Pancreas (tissue), 10 donors: Measurements from ENCODE around the gene TMED1. TPM values are rescaled to one million over a fixed set of nuclear protein-coding genes. Genes with fewer than 3 reads are reported as not detected.

Experiments
- ATAC-seq, 4 donors: fragments of 200-7000 bp; cut with Tn5 transposase; one replicate each; pipeline versions ENCODE4 v1.8.0 to v1.9.1; 2020; ENCODE audit warnings: mild to moderate bottlenecking in 4 of 4, moderate library complexity in 4 of 4
- DNase-seq, 6 donors: peaks; one replicate each; pipeline ENCODE4 v3.0.0-alpha.2; 2020
- FAIRE-seq: peaks from 2 replicates; lab custom pipeline; 2012; peaks lifted over from hg19 to GRCh38; lab: Jason Lieb, UNC
- H3K27ac ChIP-seq, 4 donors: fragments of 200-600 bp; sonication (generic); 1 replicate in 3 of 4; 2 replicates in 1 of 4; pipeline versions ENCODE4 v1.5.0 to v1.8.0; 2020
- H3K27me3 ChIP-seq, 4 donors: fragments of 200-600 bp; one replicate each; pipeline ENCODE4 v1.8.0; 2021
- H3K36me3 ChIP-seq, 3 donors: fragments of 200-600 bp; sonication (generic) in 1 of 3; one replicate each; pipeline versions ENCODE4 v1.5.0 to v1.8.0; 2020 to 2021
- H3K4me1 ChIP-seq, 3 donors: fragments of 200-600 bp; one replicate each; pipeline ENCODE4 v1.8.0; 2021
- H3K4me3 ChIP-seq, 4 donors: fragments of 200-600 bp; sonication (generic) in 2 of 4; one replicate each; pipeline versions ENCODE4 v1.5.0 to v1.8.0; 2020 to 2021
- H3K9me3 ChIP-seq, 4 donors: fragments of 200-600 bp; one replicate each; pipeline ENCODE4 v1.8.0; 2021
- WGBS, 2 donors: extraction: QIAGEN DNeasy Blood & Tissue Kit; methylation state at CpG; one replicate each; pipeline ENCODE4 v1.1.7; 2013; 5-methylcytosine and 5-hydroxymethylcytosine counted together
- intact Hi-C, 3 donors: fragments of 100-400 bp; cut with DNase I; formaldehyde crosslinking; loops; one replicate each; pipeline versions ENCODE4 v1.11.1 to v1.14.2; 2022
- polyA plus RNA-seq, 2 donors: library from polyadenylated mRNA; stranded (reverse); fragments of 200-250 nt; gene quantifications; one replicate each; pipeline ENCODE4 v1.2.3, GENCODE V29; 2013
- total RNA-seq, 6 donors: library from RNA; stranded (reverse); fragmentation: NEBNext Ultra II Directional in 4 of 6; extraction: Animal tissue kit (Norgen Biotek cat#: 25700) in 4 of 6; gene quantifications; one replicate each; pipeline versions ENCODE4 v1.2.1 to v1.2.4, GENCODE V29; 2021 to 2023
- TF ChIP-seq, protein P1 (sequence below), 4 donors: fragments of 200-600 bp; sonication (generic) in 3 of 4; IDR thresholded peaks; one replicate each; pipeline versions ENCODE4 v1.5.0 to v1.8.0; 2021; ENCODE audit warnings: antibody characterized with exemption in 4 of 4
- donor health status: healthy with polysubstance abuse.
- donor health status: DM: no; HTN: no; CAD: no; lungs with moderate emphysema.
- donor health status: DM: no; HTN: no; CAD: no.
- donor health status: control.
- donor health status: control.
- donor health status: Bipolar disorder and iron deficiency.
- donor health status: DM: yes; HTN: yes; CAD: no.
- donor health status: DM: no; HTN: no; CAD: no.
- donor health status: DM: no; HTN: no; CAD: no.
- donor health status: DM: yes; HTN: yes; CAD: no.

TMED1 gene
- total and polyA plus RNA-seq, 8 donors: 13.6 to 32.3 (median 20.4) TPM

DNA sequence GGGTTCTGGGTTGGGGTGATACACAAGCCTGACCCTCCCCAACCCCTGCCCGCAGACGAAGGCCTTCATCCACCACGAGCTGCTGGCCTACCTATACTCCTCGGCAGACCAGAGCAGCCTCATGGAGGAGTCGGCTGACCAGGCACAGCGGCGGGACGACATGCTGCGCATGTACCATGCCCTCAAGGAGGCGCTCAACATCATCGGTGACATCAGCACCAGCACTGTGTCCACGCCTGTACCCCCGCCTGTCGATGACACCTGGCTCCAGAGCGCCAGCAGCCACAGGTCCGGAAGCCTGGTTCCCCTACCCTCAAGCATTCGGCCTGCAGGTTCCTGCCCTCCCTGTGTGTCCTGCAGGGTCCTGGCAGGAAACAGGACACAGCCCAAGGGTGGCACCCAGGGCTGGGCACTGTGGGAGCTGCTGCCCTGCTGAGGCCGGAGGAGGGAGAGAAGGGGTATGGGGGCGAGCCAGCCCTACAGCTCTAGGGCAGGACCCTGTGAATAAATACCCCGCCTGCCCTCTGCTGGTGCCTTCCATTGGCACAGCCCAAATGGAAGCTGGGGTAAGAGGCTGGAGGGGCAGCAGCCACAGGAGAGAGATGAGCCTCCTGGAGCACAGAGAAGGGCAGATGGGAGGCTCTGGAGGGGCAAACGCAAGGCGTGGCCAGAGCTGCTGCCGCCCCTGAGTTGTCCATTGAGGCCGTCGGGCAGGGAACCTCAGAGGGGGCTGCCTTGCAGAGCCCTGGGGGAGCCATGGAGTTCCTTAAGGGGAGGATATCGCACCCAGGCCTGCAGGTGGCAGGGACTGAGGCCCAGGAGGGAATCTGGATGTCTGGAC lies 6.8 kb downstream of the TMED1 start:
- Histone ChIP-seq H3K9me3 (no peaks in the 10 kb centered on the region), H3K27ac (no peak overlapping the region), H3K36me3 (peaks cover 2 to 59% (median 12%) of the 10 kb centered on the region in 3 donors), H3K4me3 (no peak overlapping the region), H3K4me1 (no peaks in the 10 kb centered on the region), H3K27me3 (no peaks in the 10 kb centered on the region)
- peak in 1 of 6 donors; percentile 72 for DNase-seq
- intact Hi-C loops: no loop called here
- ATAC-seq: peak in 2 of 4 donors; percentile 4
- WGBS, 2 donors: 92 to 93% methylated on average over 25 to 26 of the region's 26 CpGs
- no peak for FAIRE-seq
- TF ChIP-seq, protein P1, sequence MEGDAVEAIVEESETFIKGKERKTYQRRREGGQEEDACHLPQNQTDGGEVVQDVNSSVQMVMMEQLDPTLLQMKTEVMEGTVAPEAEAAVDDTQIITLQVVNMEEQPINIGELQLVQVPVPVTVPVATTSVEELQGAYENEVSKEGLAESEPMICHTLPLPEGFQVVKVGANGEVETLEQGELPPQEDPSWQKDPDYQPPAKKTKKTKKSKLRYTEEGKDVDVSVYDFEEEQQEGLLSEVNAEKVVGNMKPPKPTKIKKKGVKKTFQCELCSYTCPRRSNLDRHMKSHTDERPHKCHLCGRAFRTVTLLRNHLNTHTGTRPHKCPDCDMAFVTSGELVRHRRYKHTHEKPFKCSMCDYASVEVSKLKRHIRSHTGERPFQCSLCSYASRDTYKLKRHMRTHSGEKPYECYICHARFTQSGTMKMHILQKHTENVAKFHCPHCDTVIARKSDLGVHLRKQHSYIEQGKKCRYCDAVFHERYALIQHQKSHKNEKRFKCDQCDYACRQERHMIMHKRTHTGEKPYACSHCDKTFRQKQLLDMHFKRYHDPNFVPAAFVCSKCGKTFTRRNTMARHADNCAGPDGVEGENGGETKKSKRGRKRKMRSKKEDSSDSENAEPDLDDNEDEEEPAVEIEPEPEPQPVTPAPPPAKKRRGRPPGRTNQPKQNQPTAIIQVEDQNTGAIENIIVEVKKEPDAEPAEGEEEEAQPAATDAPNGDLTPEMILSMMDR (IDR thresholded peaks at IDR 0.05): no peak

DNA sequence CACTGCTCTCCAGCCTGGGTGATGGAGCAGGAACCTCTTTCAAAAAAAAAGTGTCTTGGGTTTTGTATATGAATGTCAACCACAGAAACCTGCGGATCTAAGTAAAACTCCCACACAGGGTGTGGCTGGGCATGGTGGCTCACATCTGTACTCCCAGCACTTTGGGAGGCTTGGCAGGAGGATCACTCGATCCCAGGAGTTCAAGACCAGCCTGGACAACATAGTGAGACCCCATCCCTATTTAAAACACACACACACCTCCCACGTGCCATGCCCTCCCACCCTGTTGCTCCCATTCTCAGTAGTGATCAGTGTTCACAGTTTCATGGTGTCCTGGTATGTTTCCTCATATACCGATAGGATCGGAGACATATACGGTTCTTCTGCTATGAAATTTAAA lies 9.2 kb downstream of the TMED1 start:
- FAIRE-seq (no peak), DNase-seq (peak in 1 of 6 donors; percentile 5), ATAC-seq (no peak)
- Histone ChIP-seq H3K27me3 (no peaks in the 10 kb centered on the region), H3K9me3 (no peaks in the 10 kb centered on the region), H3K27ac (no peak overlapping the region), H3K36me3 (peaks cover 2 to 66% (median 12%) of the 10 kb centered on the region in 3 donors), H3K4me3 (no peak overlapping the region), H3K4me1 (no peaks in the 10 kb centered on the region)
- WGBS, 2 donors: 90 to 94% methylated on average over 6 of the region's 6 CpGs
- intact Hi-C loops: no loop called here
- TF ChIP-seq, protein P1 (IDR thresholded peaks at IDR 0.05): no peak

DNA sequence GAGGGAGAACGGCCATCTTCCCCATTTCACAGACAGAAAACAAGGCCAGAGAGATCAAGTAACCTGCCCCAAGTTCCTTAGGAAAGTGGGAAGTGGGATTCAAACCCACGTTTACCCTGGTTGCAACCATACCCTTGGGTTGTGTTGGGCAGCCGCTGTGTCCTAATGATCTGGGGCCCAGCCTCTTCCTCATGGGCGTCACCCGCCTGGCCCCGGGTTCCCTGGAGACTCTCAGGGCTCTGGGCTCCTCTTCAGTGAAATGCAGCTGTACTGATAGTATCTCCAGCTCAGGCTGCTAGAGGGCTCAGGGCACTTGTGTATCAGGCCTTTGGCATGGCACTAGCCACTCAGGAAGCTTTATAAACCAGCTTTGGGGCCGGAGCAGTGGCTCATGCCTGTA lies 9.8 kb downstream of the TMED1 start:
- intact Hi-C loops: no loop called here
- DNase-seq (peak in 1 of 6 donors; percentile 21), FAIRE-seq (no peak), ATAC-seq (no peak)
- peaks cover 2 to 68% (median 12%) of the 10 kb centered on the region in 3 donors for H3K36me3 ChIP-seq
- H3K27me3 ChIP-seq: no peaks in the 10 kb centered on the region
- H3K27ac ChIP-seq: no peak overlapping the region
- H3K4me1 ChIP-seq: no peaks in the 10 kb centered on the region
- TF ChIP-seq, protein P1 (IDR thresholded peaks at IDR 0.05): no peak
- H3K9me3 ChIP-seq: no peaks in the 10 kb centered on the region
- no peak overlapping the region for H3K4me3 ChIP-seq
- 89 to 90% methylated on average over 7 of the region's 7 CpGs for WGBS, 2 donors

DNA sequence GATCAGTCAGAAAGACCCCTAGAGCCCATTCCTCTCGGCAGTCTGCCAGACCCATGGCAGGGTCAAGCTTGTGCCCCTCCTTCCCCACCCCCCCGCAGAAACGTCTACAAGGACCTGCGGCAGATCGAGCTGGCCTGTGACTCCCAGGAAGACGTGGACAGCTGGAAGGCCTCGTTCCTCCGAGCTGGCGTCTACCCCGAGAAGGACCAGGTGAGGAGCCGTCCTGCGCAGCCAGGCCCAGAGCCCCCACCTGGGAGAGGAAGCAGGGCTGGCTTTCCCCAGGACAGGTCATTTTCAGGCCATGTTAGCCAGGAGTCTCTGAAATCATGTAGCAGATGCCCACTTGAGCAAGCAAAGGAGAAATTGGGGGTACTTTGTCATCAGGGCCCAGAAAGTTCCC lies 12.3 kb downstream of the TMED1 start:
- TF ChIP-seq, protein P1 (IDR thresholded peaks at IDR 0.05): no peak
- DNase-seq (peak in 1 of 6 donors; percentile 58), FAIRE-seq (no peak), ATAC-seq (no peak)
- Histone ChIP-seq H3K4me3 (no peak overlapping the region), H3K9me3 (no peaks in the 10 kb centered on the region), H3K4me1 (no peaks in the 10 kb centered on the region), H3K36me3 (peaks cover 0 to 67% (median 12%) of the 10 kb centered on the region in 3 donors), H3K27ac (no peak overlapping the region), H3K27me3 (no peaks in the 10 kb centered on the region)
- 93 to 94% methylated on average over 12 of the region's 12 CpGs for WGBS, 2 donors
- intact Hi-C loops: no loop called here

- H3K27me3 ChIP-seq: no peaks in the 10 kb centered on the region
- H3K9me3 ChIP-seq: no peaks in the 10 kb centered on the region
- H3K27ac ChIP-seq: no peak overlapping the region
- FAIRE-seq (no peak), DNase-seq (peak in 1 of 6 donors; percentile 36), ATAC-seq (peak in 2 of 4 donors; percentile 12 to 37)
- no peaks in the 10 kb centered on the region for H3K4me1 ChIP-seq
- no peak overlapping the region for H3K4me3 ChIP-seq
- intact Hi-C loops: no loop called here
- H3K36me3 ChIP-seq: peaks cover 0 to 52% (median 8%) of the 10 kb centered on the region in 3 donors
- TF ChIP-seq, protein P1 (IDR thresholded peaks at IDR 0.05): no peak
- WGBS, 2 donors: 94% methylated on average over 7 of the region's 7 CpGs
Measured at GRCh38 chr19:10820173-10820572, 15.8 kb downstream of the TMED1 start.
